ENCODE measurements around the gene TSPAN10. TPM values are rescaled to one million over a fixed set of nuclear protein-coding genes. Genes with fewer than 3 reads are reported as not detected.

The TSPAN10 gene
- total RNA-seq: 5.0 TPM in 2 replicates
- 4.0 and 5.8 TPM in 2 replicates for polyA plus RNA-seq

DNA sequence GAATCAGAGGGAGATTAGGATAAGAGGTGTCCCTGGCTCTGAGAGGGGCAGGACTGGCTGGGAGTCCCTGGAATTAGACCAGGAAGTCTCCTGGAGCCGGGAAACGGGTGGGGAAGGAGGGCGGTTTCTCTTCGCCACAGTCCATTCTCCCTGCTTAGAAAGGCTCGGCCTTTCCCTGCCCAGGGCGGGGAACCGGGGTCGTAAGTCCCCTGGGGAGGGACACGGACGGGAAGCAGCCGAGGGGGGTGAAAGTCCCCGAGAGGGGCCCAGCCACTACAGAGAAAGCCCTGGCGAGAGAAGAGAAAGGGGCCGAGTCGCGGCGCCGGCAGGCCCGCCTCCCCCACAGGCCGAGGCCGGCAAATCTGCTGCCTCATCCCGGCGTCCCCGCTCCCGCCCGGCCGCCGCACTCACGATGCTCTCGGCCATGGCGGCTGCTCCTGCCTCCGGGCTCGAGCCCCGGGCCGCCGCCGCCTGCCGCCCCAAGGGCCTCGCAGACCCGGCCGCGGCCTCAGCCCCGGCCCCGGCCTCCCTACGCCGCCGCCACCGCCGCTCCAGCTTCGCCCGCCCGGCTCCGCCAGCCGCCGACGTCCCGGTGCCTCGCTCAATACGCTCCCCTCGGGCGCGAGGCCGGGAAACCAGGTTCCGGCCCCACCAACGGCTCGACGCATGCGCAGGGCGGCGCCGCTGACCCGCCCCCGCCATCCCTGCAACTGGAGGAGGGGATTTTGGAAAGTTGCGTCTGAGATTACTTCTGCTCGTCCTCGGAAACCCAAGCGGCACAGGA is at the start of gene TSPAN10, which contains the start of gene NPLOC4:
TSPAN10 (plus strand) TSS at position 692 of the 784 bp plus-strand sequence. CDS start 5,217 bp downstream, outside the sequence.
NPLOC4 (minus strand) TSS at position 608 of the 784 bp plus-strand sequence; CDS start at position 426, 182 bp downstream.
- H3K9me3 ChIP-seq (ENCODE audit: low read depth): no peaks in the 10 kb centered on the region
- no peaks in the 10 kb centered on the region for H3K27me3 ChIP-seq
- TF ChIP-seq, protein P1, sequence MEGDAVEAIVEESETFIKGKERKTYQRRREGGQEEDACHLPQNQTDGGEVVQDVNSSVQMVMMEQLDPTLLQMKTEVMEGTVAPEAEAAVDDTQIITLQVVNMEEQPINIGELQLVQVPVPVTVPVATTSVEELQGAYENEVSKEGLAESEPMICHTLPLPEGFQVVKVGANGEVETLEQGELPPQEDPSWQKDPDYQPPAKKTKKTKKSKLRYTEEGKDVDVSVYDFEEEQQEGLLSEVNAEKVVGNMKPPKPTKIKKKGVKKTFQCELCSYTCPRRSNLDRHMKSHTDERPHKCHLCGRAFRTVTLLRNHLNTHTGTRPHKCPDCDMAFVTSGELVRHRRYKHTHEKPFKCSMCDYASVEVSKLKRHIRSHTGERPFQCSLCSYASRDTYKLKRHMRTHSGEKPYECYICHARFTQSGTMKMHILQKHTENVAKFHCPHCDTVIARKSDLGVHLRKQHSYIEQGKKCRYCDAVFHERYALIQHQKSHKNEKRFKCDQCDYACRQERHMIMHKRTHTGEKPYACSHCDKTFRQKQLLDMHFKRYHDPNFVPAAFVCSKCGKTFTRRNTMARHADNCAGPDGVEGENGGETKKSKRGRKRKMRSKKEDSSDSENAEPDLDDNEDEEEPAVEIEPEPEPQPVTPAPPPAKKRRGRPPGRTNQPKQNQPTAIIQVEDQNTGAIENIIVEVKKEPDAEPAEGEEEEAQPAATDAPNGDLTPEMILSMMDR (IDR thresholded peaks at IDR 0.05; ENCODE audit: low read depth, low read length): no peak
- peak within 1 kb of the TSS; percentile 96 for H3K27ac ChIP-seq
- peak; percentile 91 to 93 for DNase-seq (ENCODE audit: low read depth in 1 of 2, low spot score in 1 of 2)
- peak within 1 kb of the TSS; percentile 84 for H3K4me3 ChIP-seq
- no peaks in the 10 kb centered on the region for H3K4me1 ChIP-seq (ENCODE audit: low read depth)
- no peaks in the 10 kb centered on the region for H3K36me3 ChIP-seq

DNA sequence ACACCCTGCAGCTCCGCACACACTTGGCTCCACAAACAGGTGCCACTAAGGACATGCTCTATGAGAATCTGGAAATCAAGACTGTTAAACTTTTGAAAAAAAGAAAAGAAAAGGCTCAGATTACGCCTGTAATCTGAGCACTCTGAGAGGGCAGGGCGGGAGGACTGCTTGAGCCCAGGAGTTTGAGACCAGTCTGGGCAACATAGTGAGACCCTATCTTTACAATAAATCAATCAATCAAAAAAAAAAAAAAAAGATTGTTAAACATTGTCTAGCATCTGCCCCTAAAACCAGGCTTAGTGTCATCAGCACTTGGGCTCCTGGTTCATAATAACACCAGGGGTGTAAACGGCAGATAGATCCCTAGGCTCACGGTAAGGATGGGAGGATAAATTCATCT is 47.4 kb upstream of the TSPAN10 start:
- DNase-seq (ENCODE audit: low read depth in 1 of 2, low spot score in 1 of 2): no peak
- Histone ChIP-seq H3K27ac (no peak overlapping the region), H3K36me3 (peaks cover 59% of the 10 kb centered on the region), H3K27me3 (no peaks in the 10 kb centered on the region), H3K4me1 (ENCODE audit: low read depth) (no peaks in the 10 kb centered on the region), H3K4me3 (no peak overlapping the region), H3K9me3 (ENCODE audit: low read depth) (no peaks in the 10 kb centered on the region)
- TF ChIP-seq, protein P1 (IDR thresholded peaks at IDR 0.05; ENCODE audit: low read depth, low read length): no peak

DNA sequence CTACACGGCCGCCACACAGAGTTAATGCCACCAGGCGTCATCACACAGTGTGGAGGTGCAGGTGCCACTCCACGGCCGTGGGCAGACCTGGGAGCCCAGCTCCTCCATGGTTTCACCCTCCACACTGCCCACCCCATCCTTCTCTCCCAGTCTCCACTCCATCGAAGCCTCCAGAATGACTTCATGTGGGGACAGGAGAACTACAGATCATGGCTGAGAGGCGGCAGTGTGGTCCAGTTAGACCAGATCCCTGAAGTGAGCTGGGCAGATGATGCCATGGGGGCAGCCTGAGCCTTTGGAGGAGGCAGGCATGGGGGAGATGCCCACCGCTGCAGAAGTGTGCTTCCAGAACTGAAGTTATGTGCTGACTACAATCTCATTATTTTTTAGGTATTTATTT is 46.9 kb upstream of the TSPAN10 start:
- Histone ChIP-seq H3K9me3 (ENCODE audit: low read depth) (no peaks in the 10 kb centered on the region), H3K27me3 (no peaks in the 10 kb centered on the region), H3K36me3 (peaks cover 64% of the 10 kb centered on the region), H3K27ac (no peak overlapping the region), H3K4me1 (ENCODE audit: low read depth) (no peaks in the 10 kb centered on the region), H3K4me3 (no peak overlapping the region)
- TF ChIP-seq, protein P1 (IDR thresholded peaks at IDR 0.05; ENCODE audit: low read depth, low read length): no peak
- no peak for DNase-seq (ENCODE audit: low read depth in 1 of 2, low spot score in 1 of 2)

DNA sequence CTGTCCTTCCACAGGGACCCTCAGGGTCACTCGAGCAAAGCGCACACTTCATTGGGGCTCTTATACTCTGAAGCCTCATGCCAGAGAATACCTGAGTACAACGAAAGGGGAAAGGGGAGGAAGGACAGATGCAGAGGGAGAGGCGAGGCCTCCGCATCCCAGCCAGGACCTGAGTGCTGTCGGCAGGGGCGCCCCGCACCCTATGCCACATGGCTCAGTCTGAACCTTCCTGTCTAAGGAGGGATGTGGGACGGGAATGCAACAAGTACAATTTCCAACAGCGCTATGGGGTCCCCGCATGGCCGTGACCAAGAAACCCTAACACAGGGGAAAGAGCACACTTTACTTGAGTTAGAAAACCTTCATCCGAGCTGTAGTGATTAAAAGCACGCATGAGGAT is 45.0 kb upstream of the TSPAN10 start:
- Histone ChIP-seq H3K36me3 (peaks cover 67% of the 10 kb centered on the region), H3K27ac (no peak overlapping the region)
- no peak for DNase-seq (ENCODE audit: low read depth in 1 of 2, low spot score in 1 of 2)

DNA sequence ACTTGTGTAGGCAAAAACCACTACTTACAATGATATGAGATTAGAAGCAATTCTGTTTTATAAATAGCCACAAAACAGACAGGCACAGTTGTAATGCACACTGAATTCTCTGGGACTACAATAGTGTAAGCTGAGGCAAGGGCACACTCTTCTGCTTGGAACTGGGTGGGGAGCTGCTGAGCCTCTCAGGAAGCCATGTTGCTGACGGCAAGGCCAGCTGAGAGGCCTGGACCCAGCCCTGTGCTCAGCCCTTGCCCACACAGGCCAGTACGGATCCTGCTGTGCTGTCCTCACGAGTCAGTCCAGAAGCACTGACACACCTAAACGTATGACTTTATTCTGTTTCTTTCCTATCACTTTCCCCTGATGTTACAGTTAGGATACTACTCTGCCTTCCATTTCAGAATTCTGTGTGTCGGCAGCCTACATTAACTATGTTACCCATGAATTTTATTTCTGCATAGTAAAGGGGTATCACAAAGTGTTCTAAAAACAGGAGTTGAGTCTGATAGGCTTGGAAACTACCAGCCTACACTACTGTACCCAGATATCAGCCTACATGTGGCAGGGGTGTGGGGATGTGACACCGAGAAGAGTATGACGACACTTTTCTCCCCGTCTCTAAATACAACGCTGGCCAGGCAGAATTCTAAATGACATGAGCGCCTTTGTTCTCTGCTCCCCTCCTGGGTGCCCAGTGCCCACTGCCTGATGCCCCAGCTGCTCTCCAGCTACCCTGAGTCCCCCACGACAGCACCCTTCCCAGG is 43.7 kb upstream of the TSPAN10 start:
- no peaks in the 10 kb centered on the region for H3K9me3 ChIP-seq (ENCODE audit: low read depth)
- no peaks in the 10 kb centered on the region for H3K4me1 ChIP-seq (ENCODE audit: low read depth)
- H3K27ac ChIP-seq: no peak overlapping the region
- H3K36me3 ChIP-seq: peaks cover 63% of the 10 kb centered on the region
- DNase-seq (ENCODE audit: low read depth in 1 of 2, low spot score in 1 of 2): no peak
- no peaks in the 10 kb centered on the region for H3K27me3 ChIP-seq
- TF ChIP-seq, protein P1 (IDR thresholded peaks at IDR 0.05; ENCODE audit: low read depth, low read length): no peak
- no peak overlapping the region for H3K4me3 ChIP-seq

More for the DNA sequence above, 45.0 kb upstream of the TSPAN10 start:
- TF ChIP-seq, protein P1 (IDR thresholded peaks at IDR 0.05; ENCODE audit: low read depth, low read length): no peak
- no peaks in the 10 kb centered on the region for H3K9me3 ChIP-seq (ENCODE audit: low read depth)
- no peaks in the 10 kb centered on the region for H3K27me3 ChIP-seq
- H3K4me1 ChIP-seq (ENCODE audit: low read depth): no peaks in the 10 kb centered on the region
- no peak overlapping the region for H3K4me3 ChIP-seq
